HG03060 (cell line): ENCODE data around the gene SPNS2.
"Not testable (repeated sequence)": the region's sequence is repeated elsewhere in the genome, so short reads cannot be mapped to it uniquely, and the experiment has no call there.

Source experiments
- ATAC-seq: cut with Tn5 transposase; IDR thresholded peaks from one replicate; pipeline ENCODE4 v1.9.1; 2021; ENCODE audit warnings: low read depth, moderate number of reproducible peaks; ENCODE audit not compliant: unreplicated experiment

Gene SPNS2

DNA sequence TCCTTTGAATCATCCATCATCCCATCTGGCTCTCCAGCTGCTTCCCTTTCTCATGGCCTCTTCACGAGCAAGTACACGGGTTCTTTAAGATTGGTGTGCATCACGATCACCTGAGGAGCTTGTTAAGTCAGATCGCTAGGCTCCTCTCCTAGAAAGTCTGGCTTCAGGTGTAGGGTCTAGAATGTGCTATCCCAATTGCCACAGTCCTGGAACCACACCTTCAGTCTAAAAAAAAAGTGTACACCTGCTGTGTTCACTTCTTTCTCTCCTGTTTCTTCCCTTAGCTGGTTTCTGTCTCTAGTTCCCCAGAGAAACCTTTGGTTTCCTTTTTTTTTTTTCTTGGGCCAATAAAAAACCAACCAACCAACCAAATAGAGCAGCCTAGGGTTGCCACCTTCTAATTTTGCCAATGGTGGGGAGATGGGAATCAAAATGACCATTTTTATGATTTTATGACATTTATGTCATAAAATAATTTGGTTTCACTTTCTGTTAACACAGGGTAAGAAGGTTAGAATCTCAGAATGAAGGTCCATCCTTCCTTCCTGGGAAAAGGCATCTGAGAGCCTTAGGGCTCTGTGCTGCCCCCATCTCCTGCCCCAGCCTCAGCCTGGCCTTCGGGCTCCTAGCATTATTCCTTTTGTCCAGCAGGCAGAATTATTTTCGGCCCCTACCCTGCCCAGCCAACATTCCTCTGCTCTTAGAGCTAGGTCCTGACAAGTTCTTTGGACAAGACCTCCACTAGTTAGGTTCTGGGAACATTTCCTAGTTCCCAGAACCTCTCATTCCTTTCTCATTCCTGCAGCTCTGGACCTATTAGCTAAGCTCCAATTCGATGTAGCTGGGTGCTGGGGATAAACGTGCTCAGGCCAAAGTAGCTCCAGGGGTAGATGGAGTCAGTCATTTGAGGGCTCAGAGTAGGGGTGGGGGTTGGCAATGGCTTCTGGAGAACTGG, 63.6 kb downstream of the SPNS2 start:
- no peak for ATAC-seq

- no peak for ATAC-seq
Measured at GRCh38 chr17:4565209-4566141, 66.8 kb downstream of the SPNS2 start.

DNA sequence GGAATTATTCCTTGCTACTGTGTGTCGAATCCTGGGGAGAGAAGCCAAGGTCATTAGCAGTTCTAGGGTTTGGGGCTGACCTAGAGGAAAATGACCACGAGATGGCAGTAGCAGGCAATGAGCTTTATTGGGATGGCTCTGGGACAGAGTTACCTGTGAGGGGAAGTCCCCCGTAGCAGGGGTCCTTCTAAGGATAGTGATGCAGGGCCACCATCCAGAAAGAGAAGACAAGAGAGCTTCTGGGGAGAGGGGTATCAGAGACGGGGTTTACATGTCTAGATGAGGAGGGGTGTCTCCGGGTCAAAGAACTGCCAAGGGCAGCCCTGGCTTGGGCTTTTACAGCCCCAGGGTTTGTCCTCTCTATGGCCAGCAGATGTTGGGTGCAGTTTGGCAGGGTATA, 68.1 kb downstream of the SPNS2 start:
- ATAC-seq, result no peak

GRCh38 chr17:4569591-4569990, 70.9 kb downstream of the SPNS2 start:
- ATAC-seq, result no peak

DNA sequence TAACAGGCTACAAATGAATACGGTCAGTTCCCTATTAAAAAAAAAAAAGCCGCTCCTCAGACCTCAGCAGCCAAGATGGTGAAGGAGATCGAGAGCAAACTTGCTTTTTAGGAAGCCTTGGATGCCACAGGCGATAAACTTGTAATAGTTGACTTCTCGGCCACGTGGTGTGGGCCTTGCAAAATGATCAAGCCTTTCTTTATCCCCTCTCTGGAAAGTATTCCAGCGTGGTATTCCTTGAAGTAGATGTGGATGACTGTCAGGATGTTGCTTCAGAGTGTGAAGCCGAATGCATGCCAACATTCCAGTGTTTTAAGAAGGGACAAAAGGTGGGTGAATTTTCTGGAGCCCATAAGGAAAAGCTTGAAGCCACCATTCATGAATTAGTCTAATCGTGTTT, 73.5 kb downstream of the SPNS2 start:
- ATAC-seq, result no peak

- ATAC-seq, result no peak
Measured at GRCh38 chr17:4573115-4573514, 74.4 kb downstream of the SPNS2 start.

DNA sequence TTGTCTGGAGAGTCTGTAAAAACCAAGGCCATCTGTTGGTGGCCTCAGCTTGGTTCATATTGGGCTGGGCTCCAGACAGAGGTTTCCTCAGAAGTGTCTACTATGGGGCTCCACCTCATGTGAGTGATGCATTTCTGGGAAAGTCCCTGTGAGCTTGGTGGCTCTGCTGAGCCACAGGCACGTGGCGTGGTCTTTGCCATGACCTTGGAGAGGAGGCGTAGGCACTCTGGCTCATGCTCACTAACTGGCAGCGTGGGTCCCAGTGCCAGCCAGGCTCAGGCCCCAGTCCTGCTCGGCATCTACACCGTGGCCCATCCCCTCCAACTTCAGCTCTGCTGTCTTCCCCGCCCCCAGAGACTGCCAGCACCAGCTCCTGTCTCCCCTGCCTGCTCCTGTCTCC, 75.0 kb downstream of the SPNS2 start:
- no peak for ATAC-seq

DNA sequence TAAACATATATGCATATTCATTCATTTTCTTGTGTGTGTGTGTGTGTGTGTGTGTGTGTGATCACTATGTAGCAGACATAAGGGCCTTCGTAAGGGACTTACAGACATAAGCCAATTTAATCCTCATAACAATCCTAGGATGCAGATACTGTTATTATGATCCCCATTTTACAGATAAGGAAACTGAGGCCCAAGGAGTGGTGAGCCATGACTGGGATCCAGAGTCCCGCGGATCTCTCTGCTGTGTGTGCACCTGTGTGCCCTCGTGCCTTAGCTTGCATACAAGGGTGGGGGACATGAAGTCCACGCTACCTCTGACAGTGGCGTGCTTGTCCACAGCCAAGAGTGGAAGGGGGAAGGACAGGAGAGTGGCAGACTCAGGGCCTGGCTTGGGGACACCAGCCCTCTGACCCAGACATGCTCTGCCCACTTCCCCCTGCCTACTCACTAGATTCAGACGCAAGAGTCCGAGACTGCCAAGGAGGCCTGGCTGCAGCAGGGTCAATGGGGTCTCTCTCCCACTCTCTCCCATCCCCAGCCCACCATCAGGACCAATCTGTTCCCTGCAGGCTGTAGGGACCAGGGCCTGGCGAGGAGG, 75.9 kb downstream of the SPNS2 start:
- ATAC-seq, result no peak

GRCh38 chr17:4576161-4576558, 77.5 kb downstream of the SPNS2 start:
- no peak for ATAC-seq

DNA sequence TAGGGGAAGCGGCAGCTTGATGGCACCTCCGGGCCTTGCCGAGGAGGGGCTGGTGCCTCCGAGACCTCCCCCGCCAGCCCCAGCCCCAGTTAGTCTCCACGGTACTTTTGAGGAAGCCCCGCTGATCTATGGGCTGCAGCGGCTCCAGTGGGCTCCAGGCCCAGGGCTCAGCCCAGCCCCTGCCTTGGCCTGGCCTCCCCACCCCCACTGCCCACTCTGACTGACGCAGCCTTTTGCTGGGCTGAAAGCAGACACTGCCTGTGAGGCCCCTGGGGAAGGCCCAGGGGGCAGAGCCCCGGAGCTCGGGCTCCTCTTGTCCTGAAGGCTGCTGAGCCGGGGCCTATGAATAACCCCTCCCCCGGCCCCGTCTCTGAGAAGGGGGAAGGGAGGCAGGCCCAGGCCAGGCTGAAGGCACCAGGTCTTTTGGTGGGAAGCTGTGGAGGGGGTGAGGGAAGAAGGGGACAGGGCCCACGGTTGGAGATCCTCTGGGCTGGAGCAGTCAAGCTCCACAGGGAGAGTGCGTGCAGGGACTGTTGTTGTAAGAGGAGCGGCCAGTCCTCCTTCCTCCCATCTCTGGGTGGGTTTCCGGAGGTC, 78.1 kb downstream of the SPNS2 start:
- no peak for ATAC-seq

- ATAC-seq, result no peak
Measured at GRCh38 chr17:4577386-4577993, 78.8 kb downstream of the SPNS2 start.

GRCh38 chr17:4578349-4578748, 79.7 kb downstream of the SPNS2 start:
- not testable (repeated sequence) for ATAC-seq

DNA sequence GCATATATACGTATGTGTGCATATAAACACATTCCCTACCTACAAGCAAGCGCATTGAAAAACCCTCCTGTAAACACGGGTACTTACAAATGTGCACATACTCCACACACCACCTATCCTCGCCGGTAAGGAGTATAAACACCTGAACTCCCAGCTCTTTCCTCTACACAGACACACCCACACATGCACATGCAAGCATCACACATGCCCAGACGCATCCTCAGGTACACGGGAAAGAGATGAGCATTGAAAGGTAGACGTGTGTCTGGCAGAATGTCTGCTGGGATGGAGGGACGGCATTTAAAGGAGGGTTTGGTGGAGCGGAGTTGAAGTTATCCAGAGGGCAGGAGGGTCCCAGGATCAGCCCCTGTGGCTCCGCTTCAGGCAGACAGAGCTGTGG, 81.0 kb downstream of the SPNS2 start:
- no peak for ATAC-seq

DNA sequence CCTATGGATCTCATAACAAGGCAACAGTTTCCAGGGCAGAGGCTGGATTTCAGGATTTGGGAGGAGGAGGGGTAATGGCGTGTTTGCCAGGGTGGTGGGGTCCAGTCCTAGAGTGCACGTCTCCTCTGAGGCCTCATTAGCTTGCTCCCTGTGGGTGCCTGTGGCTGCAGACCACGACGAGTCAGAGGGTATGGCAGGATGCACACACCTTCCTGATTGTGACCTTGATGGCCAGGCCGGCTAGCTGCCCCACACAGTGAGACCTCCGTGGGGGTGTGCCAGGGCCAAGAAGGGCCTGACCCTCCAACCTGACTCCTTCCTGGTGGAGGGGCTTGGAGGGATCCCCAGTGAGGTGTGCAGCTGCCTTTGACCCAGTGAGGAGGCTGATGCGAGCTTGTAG, 81.6 kb downstream of the SPNS2 start:
- ATAC-seq, result no peak

- no peak for ATAC-seq
Measured at GRCh38 chr17:4582101-4582501, 83.4 kb downstream of the SPNS2 start.

DNA sequence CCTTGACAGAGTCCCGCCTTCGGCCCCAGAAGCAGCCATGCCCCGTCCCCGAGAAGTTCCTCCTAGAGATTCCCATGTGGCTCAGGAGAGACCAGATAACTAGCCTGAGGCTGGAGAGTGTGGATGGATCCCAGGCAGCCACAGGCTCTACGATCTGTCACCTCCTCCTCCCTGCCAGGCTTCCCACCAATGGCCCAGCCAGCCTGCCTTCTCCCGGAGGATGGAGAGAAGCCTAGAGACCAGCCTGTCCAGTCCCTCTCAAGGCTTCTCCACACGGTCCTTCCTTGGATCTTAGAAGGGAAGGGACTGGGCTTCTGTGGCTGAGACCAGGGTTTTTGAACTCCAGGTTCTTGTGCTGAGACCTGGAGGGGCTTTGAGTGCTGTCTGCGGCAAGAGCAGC, 84.0 kb downstream of the SPNS2 start:
- ATAC-seq, result no peak

DNA sequence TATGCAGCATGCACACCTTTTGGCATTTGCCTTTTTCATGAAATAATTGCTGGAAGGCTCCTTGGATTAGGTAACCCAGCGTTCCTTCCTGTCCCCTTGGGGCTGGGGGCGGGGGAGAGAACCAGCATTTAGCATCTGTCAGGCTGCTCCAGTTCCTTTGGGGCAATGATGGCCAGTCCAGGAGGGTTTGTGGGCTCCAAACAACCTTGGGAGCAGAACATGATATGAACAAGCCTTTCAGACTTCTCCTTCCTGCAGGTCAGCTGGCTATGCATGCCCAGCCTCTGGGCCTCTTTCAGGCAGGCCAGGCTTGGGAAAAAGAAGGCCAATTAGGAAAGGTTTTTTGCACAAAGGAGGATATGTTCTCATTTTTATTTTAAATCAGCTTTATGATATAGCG, 84.5 kb downstream of the SPNS2 start:
- no peak for ATAC-seq

DNA sequence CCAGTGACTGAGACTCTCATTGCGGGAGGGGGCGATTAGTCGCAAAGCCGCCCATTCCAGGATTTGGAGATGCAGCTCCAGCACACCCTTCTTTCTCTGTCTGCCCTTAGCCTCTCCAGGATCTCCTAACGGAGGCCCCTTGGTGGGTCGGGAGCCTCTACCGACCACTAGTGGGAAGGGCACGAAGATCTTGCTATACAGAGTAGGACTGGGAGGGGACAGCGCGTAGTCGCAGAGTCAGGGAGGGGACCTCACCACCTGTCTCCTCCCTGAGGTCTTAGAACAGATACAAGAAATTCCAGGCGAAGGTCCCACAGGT, 85.1 kb downstream of the SPNS2 start:
- ATAC-seq, result no peak

- ATAC-seq, result no peak
Measured at GRCh38 chr17:4584101-4584916, 85.6 kb downstream of the SPNS2 start, which contains the start of gene SMTNL2. Gene SMTNL2, plus strand, starts transcription at chr17:4584529. Its CDS starts 77 bp downstream, at chr17:4584606.
